IPS-18a (cell line): Measurements from ENCODE around the gene MSX2.
A peak's percentile ranks its signal among the peaks of the same experiment; 100 is the strongest.

Experiments
- H3K27ac ChIP-seq: one replicate; pipeline ENCODE4 v1.5.1; 2013; ENCODE audit warnings: low read length
- H3K27me3 ChIP-seq: one replicate; pipeline ENCODE4 v1.6.1; 2013; ENCODE audit warnings: mild to moderate bottlenecking, low read length; ENCODE audit not compliant: control insufficient read depth, insufficient read depth
- H3K36me3 ChIP-seq: one replicate; pipeline ENCODE4 v1.6.1; 2013; ENCODE audit warnings: low read depth, low read length; ENCODE audit not compliant: control insufficient read depth
- H3K4me1 ChIP-seq: one replicate; pipeline ENCODE4 v1.6.1; 2013; ENCODE audit warnings: low read depth, low read length; ENCODE audit not compliant: control insufficient read depth
- H3K4me3 ChIP-seq: one replicate; pipeline ENCODE4 v1.5.1; 2013; ENCODE audit warnings: low read length
- H3K9ac ChIP-seq: one replicate; pipeline ENCODE4 v1.6.1; 2013; ENCODE audit warnings: mild to moderate bottlenecking, low read length, moderate library complexity
- H3K9me3 ChIP-seq: one replicate; pipeline ENCODE4 v1.6.1; 2013; ENCODE audit warnings: low read depth, low read length; ENCODE audit not compliant: control insufficient read depth

The MSX2 gene

DNA sequence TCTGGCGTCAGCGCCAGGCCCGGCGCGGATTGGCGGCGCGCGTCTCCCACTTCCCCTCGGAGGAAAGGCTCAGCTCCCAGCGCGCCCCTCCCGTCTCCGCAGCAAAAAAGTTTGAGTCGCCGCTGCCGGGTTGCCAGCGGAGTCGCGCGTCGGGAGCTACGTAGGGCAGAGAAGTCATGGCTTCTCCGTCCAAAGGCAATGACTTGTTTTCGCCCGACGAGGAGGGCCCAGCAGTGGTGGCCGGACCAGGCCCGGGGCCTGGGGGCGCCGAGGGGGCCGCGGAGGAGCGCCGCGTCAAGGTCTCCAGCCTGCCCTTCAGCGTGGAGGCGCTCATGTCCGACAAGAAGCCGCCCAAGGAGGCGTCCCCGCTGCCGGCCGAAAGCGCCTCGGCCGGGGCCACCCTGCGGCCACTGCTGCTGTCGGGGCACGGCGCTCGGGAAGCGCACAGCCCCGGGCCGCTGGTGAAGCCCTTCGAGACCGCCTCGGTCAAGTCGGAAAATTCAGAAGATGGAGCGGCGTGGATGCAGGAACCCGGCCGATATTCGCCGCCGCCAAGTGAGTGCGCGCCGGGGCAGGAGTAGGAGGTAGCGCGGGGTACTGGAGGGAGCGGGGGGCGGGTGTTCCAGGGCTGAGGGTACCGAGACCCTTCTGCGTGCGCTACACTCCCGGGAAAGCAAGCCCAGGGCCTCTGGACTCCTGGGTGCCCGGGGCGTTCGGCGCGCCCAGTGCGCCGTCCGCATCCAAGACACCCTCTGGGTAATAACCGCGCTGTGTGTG is at the start of gene MSX2:
Gene MSX2 (plus strand): TSS at position 99 of the 777 bp plus-strand sequence. CDS start 78 bp downstream, at position 177.
- H3K4me1 ChIP-seq = peaks cover 38% of the 10 kb centered on the region
- H3K4me3 ChIP-seq = peak within 1 kb of the TSS; percentile 63
- no peaks in the 10 kb centered on the region for H3K36me3 ChIP-seq
- no peaks in the 10 kb centered on the region for H3K9me3 ChIP-seq
- H3K27me3 ChIP-seq = peaks cover 99% of the 10 kb centered on the region
- no peak within 1 kb of the TSS for H3K27ac ChIP-seq
- no peak within 1 kb of the TSS for H3K9ac ChIP-seq

GRCh38 chr5:174675110-174675509 is 49.3 kb upstream of the MSX2 start:
- Histone ChIP-seq H3K4me1 (no peaks in the 10 kb centered on the region), H3K9me3 (no peaks in the 10 kb centered on the region), H3K36me3 (no peaks in the 10 kb centered on the region)

GRCh38 chr5:174675916-174676315 is 48.5 kb upstream of the MSX2 start:
- Histone ChIP-seq H3K9ac (no peak overlapping the region), H3K27me3 (no peaks in the 10 kb centered on the region), H3K27ac (no peak overlapping the region), H3K4me1 (no peaks in the 10 kb centered on the region), H3K36me3 (no peaks in the 10 kb centered on the region), H3K9me3 (no peaks in the 10 kb centered on the region), H3K4me3 (no peak overlapping the region)

More at GRCh38 chr5:174675110-174675509, 49.3 kb upstream of the MSX2 start:
- Histone ChIP-seq H3K27ac (no peak overlapping the region), H3K27me3 (no peaks in the 10 kb centered on the region), H3K4me3 (no peak overlapping the region), H3K9ac (no peak overlapping the region)

GRCh38 chr5:174678107-174678506 is 46.3 kb upstream of the MSX2 start:
- H3K9me3 ChIP-seq = no peaks in the 10 kb centered on the region

DNA sequence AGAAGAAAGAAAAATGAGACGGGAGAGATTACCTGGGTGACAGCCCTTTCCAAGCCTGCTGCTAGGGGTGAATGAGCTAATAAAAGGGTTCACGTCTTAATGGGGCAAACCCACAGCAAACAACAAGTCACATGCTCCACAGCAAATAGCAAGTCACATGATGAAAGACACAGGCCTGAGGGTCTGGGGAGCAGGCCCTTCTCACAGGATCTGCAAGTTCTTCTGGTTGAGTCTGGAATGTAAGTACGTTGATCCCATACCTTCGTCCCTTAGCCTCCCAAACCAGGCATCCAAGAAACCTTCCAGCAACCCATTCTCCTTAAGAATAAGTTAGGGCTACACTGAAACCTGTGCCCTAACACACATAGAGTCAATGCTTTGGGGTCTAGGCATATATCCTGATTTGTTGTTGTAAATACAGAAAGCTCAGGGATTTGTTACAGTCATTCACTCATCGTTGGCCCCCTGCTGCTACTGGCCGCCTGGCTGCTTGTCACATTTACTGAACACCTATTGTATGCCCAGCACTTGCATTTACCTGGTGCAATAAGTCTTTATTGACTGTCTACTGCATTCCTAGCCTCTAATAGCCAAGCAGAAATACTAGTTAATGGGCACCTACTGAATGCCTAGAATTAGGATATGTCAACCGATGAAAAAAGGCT is 43.3 kb upstream of the MSX2 start:
- Histone ChIP-seq H3K27ac (no peak overlapping the region), H3K4me1 (no peaks in the 10 kb centered on the region), H3K9ac (no peak overlapping the region), H3K4me3 (no peak overlapping the region), H3K36me3 (no peaks in the 10 kb centered on the region), H3K27me3 (no peaks in the 10 kb centered on the region), H3K9me3 (no peaks in the 10 kb centered on the region)

More at GRCh38 chr5:174678107-174678506, 46.3 kb upstream of the MSX2 start:
- no peaks in the 10 kb centered on the region for H3K27me3 ChIP-seq
- no peak overlapping the region for H3K4me3 ChIP-seq
- no peak overlapping the region for H3K9ac ChIP-seq
- H3K36me3 ChIP-seq = no peaks in the 10 kb centered on the region
- no peaks in the 10 kb centered on the region for H3K4me1 ChIP-seq
- no peak overlapping the region for H3K27ac ChIP-seq

DNA sequence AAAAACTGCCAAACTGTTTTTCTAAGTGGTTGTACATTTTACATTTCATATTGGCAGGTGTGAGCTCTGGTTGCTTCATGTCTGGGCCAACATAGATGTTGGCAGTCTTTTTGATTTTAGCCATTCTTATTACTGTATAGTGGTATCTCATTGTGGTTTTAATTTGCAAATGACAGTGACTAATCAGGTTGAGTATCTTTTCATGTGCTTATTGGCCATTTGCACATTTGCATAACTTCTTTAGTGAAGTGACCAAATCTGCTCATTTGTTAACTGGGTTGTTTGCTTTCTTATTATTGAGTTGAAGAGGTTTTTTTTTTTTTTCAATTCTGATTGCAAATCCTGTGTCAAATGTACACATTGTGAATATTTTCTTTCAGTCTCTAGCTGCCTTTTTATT is 36.9 kb upstream of the MSX2 start:
- no peak overlapping the region for H3K9ac ChIP-seq
- H3K27me3 ChIP-seq = peaks cover 51% of the 10 kb centered on the region

GRCh38 chr5:174688441-174689354 is 35.7 kb upstream of the MSX2 start:
- peaks cover 28% of the 10 kb centered on the region for H3K4me1 ChIP-seq
- no peaks in the 10 kb centered on the region for H3K9me3 ChIP-seq
- H3K27me3 ChIP-seq = peaks cover 60% of the 10 kb centered on the region
- H3K4me3 ChIP-seq = peak overlapping the region; percentile 39
- no peaks in the 10 kb centered on the region for H3K36me3 ChIP-seq
- no peak overlapping the region for H3K27ac ChIP-seq
- no peak overlapping the region for H3K9ac ChIP-seq

More for the DNA sequence above, 36.9 kb upstream of the MSX2 start:
- Histone ChIP-seq H3K9me3 (no peaks in the 10 kb centered on the region), H3K36me3 (no peaks in the 10 kb centered on the region), H3K4me1 (peaks cover 19% of the 10 kb centered on the region), H3K4me3 (peak overlapping the region; percentile 39), H3K27ac (no peak overlapping the region)

- peaks cover 39% of the 10 kb centered on the region for H3K4me1 ChIP-seq
- peaks cover 75% of the 10 kb centered on the region for H3K27me3 ChIP-seq
- no peaks in the 10 kb centered on the region for H3K9me3 ChIP-seq
- no peak overlapping the region for H3K9ac ChIP-seq
- no peak overlapping the region for H3K4me3 ChIP-seq
- H3K27ac ChIP-seq = no peak overlapping the region
- H3K36me3 ChIP-seq = no peaks in the 10 kb centered on the region
These were observed 34.1 kb upstream of the MSX2 start for GRCh38 chr5:174690271-174690670.

- no peaks in the 10 kb centered on the region for H3K9me3 ChIP-seq
- H3K36me3 ChIP-seq = no peaks in the 10 kb centered on the region
- H3K4me3 ChIP-seq = peak overlapping the region; percentile 53
- H3K27me3 ChIP-seq = peaks cover 92% of the 10 kb centered on the region
- H3K27ac ChIP-seq = no peak overlapping the region
- peaks cover 38% of the 10 kb centered on the region for H3K4me1 ChIP-seq
- peak overlapping the region; percentile 20 for H3K9ac ChIP-seq
These were observed 32.0 kb upstream of the MSX2 start for GRCh38 chr5:174692381-174692780.

- H3K27ac ChIP-seq = no peak overlapping the region
These were observed 31.4 kb upstream of the MSX2 start for GRCh38 chr5:174692982-174693422.

More at GRCh38 chr5:174692982-174693422, 31.4 kb upstream of the MSX2 start:
- peaks cover 32% of the 10 kb centered on the region for H3K4me1 ChIP-seq
- H3K36me3 ChIP-seq = no peaks in the 10 kb centered on the region
- H3K4me3 ChIP-seq = peak overlapping the region; percentile 53
- H3K9ac ChIP-seq = peak overlapping the region; percentile 20
- no peaks in the 10 kb centered on the region for H3K9me3 ChIP-seq
- peaks cover 86% of the 10 kb centered on the region for H3K27me3 ChIP-seq
